Measurements from ENCODE around the gene ZFYVE28.

ZFYVE28 gene

DNA sequence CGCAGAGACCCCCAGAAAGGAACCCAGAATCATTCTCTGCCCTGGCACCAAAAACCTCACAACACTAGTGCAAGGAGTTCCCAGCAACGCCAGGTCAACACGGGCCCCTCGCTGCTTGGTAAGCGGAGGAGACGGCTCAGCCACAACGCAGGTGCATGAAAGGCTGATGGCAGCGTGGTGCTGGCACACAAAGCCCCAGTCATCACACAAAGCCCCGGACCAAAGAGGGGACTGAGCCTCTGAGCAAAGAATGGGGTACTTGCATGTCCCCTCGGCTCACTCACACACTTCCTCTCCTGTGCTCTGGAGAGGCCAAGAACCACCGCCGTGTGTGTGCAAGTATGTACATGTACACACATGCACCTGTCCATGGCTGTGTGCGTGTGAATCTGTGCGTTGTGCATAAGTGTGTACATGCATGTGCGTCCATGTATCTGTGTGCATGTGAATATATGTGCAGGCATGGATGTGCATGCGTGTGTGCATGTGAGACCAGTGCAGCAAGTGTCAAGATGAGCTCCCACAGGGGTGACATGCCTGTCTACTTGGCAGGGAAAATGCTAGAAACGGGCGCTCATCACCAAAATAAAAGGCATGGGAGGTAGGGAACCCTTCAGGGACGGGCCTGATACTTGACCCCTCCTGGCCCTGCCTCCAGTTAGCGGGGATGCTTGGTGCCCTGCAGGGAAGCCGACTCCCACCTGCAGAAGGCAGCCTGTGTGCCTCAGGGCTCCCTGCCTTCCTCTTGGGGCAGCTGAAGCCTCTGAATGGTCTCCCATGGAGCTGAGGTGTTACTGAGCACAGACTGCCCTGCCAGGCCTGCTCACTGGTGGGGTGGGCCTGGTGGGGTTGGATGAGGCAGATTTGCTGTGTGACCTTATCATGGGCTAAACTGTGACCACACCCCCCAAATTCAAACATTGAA, 60.4 kb downstream of the ZFYVE28 start:
- no peak overlapping the region for H3K4me3 ChIP-seq (ENCODE audit: low read depth, low read length)
- in situ Hi-C loops (cut with HindIII; ENCODE audit: low sequenced_read_pairs): no loop called here
- DNase-seq (ENCODE audit: low read depth, low spot score): no peak
- no peak for TF ChIP-seq CTCF (IDR thresholded peaks at IDR 0.05; ENCODE audit: low read depth, low read length)

DNA sequence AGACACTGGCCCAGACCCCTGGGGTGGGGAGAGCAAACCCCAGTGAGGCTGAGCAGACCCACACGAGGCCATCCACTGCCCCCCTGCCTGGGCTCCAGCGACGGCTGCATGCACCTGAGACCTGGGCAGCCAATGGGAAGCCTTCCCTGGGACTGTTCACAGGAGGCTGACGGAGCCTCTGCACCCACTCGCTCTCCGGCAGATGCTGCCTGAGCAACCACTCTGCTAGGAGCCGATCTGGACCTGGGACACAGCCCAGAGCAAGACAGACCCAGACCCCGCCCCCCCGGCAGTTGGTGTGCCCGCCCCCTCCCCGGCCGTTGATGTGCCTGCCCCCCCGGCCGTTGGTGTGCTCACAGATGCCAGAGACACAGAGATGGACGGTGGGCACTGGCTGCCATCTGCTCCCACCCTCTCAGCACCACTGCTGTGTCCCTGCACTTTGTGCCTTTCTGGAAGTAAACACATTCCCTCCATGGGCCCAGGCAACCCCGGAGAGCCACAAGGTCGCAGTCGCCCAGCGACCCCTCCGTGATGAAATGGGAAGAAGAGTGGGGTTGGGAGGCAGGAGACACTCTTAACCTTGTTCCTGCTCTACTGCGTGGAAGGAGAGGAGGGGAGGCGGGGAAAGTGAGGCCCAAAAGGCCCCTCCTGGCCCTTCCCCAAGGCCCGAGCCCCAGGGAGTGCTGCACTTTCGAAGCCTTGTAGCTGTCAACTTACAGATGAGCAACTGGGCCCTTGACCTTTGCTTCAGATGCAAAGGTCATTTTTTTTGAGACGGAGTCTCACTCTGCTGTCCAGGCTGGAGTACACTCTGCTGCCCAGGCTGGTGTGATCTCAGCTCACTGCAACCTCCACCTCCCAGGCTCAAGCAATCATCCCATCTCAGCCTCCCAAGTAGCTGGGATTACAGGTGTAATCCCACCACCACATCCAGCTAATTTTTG, 62.0 kb downstream of the ZFYVE28 start:
- TF ChIP-seq CTCF (IDR thresholded peaks at IDR 0.05; ENCODE audit: low read depth, low read length): no peak
- DNase-seq (ENCODE audit: low read depth, low spot score): no peak
- no peak overlapping the region for H3K4me3 ChIP-seq (ENCODE audit: low read depth, low read length)
- in situ Hi-C loops (cut with HindIII; ENCODE audit: low sequenced_read_pairs): no loop called here

- DNase-seq (ENCODE audit: low read depth, low spot score): no peak
- no peak for TF ChIP-seq CTCF (IDR thresholded peaks at IDR 0.05; ENCODE audit: low read depth, low read length)
- in situ Hi-C loops (cut with HindIII; ENCODE audit: low sequenced_read_pairs): no loop called here
- no peak overlapping the region for H3K4me3 ChIP-seq (ENCODE audit: low read depth, low read length)
Measured at GRCh38 chr4:2354760-2355159, 63.7 kb downstream of the ZFYVE28 start.

DNA sequence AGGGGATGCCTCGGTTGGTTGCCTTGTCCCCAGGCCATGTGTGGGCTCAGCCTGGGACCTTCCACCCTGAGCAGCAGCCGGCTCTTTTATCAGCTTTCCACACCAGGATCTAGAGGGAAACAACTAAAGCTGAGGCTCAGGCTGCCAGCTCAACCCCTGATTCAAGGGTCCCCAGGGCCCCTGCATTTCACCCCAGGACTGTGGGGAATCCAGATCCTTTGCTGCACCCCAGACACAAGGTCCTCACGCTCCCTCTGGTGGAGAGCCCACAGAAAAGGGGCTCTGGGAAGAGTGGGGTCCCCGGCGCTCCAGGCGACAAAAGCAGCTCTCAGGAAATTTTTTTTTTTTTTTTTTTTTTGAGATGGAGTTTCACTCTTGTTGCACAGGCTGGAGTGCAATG, 64.3 kb downstream of the ZFYVE28 start:
- no peak for DNase-seq (ENCODE audit: low read depth, low spot score)
- no peak overlapping the region for H3K4me3 ChIP-seq (ENCODE audit: low read depth, low read length)
- TF ChIP-seq CTCF (IDR thresholded peaks at IDR 0.05; ENCODE audit: low read depth, low read length): peak; percentile 50
- in situ Hi-C loops (cut with HindIII; ENCODE audit: low sequenced_read_pairs): no loop called here

DNA sequence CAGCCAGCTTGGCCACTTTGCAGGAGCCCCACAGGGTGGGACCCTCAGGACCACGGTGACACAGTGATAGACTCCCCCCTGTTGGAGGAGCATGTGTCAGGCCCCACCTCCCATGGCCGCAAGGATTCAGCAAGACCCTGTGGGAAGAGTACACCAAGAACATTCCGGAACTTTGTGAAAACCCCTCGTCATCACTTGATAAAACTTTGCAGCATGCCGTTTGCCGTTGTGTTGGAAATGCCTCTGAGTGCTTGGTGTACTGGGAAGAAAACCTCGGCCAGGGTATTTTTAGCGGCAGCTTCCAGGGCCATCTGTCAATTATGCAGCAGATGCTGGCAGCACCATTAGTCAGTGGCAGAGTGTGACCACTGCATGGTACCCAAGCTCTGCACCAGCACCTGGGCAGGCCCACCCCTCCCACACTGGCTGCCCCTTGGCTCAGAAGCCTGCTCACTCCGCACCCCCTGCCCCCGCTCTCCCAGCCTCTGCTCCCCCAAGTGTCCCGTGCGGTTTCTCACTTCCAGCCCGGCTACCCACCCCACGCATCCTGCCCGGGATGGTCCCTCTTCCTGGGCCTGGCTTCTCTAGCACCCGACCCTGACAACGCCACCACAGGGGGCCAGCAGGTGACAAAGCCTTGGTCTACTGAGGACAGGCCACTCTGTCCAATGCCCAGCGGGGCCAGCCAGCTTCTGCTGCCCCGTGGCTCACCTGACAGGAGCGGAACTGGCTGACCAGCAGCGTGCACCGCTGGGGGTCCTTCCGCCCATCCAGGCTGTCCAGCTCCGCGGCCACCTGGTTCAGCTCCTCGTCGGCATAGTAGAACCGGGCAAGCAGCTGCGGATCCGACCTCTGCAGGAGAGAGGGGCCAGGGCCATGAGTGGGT, 65.0 kb downstream of the ZFYVE28 start:
- in situ Hi-C loops (cut with HindIII; ENCODE audit: low sequenced_read_pairs): no loop called here
- no peak for TF ChIP-seq CTCF (IDR thresholded peaks at IDR 0.05; ENCODE audit: low read depth, low read length)
- no peak for DNase-seq (ENCODE audit: low read depth, low spot score)
- no peak overlapping the region for H3K4me3 ChIP-seq (ENCODE audit: low read depth, low read length)
